Stimulated activated CD8-positive, alpha-beta memory T cell treated with anti-CD3 and anti-CD28 coated beads, Interleukin-12 subunit alpha, Interleukin-12 subunit beta, amount 100 ng/mL, for 4 hours (primary cell): ENCODE measurements around the gene RPS27L.

Experiments used
- DNase-seq: peaks from one replicate; pipeline ENCODE4 v3.0.0-alpha.2; 2020; ENCODE audit warnings: low read depth

RPS27L gene

GRCh38 chr15:63188247-63188925 lies 31.1 kb upstream of the RPS27L start:
- DNase-seq: no peak

- DNase-seq: no peak
Observed at GRCh38 chr15:63187589-63188226, 30.4 kb upstream of the RPS27L start.

GRCh38 chr15:63186065-63186464 lies 28.8 kb upstream of the RPS27L start:
- DNase-seq: no peak

GRCh38 chr15:63185206-63185605 lies 27.9 kb upstream of the RPS27L start:
- DNase-seq: no peak

GRCh38 chr15:63181648-63182047 lies 24.4 kb upstream of the RPS27L start:
- DNase-seq: no peak

GRCh38 chr15:63180746-63181145 lies 23.5 kb upstream of the RPS27L start:
- no peak for DNase-seq

GRCh38 chr15:63178034-63178433 lies 20.8 kb upstream of the RPS27L start:
- no peak for DNase-seq

GRCh38 chr15:63176302-63176701 lies 19.0 kb upstream of the RPS27L start:
- DNase-seq: no peak

GRCh38 chr15:63172851-63173451 lies 15.7 kb upstream of the RPS27L start:
- no peak for DNase-seq

GRCh38 chr15:63172376-63172775 lies 15.1 kb upstream of the RPS27L start:
- DNase-seq: no peak

- no peak for DNase-seq
Observed at GRCh38 chr15:63169788-63170187, 12.5 kb upstream of the RPS27L start.

GRCh38 chr15:63166219-63166618 lies 8.9 kb upstream of the RPS27L start:
- no peak for DNase-seq

GRCh38 chr15:63165166-63165859 lies 8.0 kb upstream of the RPS27L start:
- DNase-seq: no peak

- no peak for DNase-seq
Observed at GRCh38 chr15:63163217-63163616, 5.9 kb upstream of the RPS27L start.

- DNase-seq: no peak
Observed at GRCh38 chr15:63160638-63161037, 3.4 kb upstream of the RPS27L start.

- DNase-seq: no peak
Observed at GRCh38 chr15:63157891-63158431, 684 bp upstream of the RPS27L start.

- no peak for DNase-seq
Observed at GRCh38 chr15:63156755-63157117, 541 bp downstream of the RPS27L start.

GRCh38 chr15:63156086-63156710 lies 1.1 kb downstream of the RPS27L start:
- no peak for DNase-seq

- DNase-seq: no peak
Observed at GRCh38 chr15:63155486-63155885, 1.8 kb downstream of the RPS27L start.

GRCh38 chr15:63151665-63152064 lies 5.6 kb downstream of the RPS27L start:
- no peak for DNase-seq

GRCh38 chr15:63146684-63147083 lies 10.6 kb downstream of the RPS27L start:
- no peak for DNase-seq

GRCh38 chr15:63145426-63145825 lies 11.9 kb downstream of the RPS27L start:
- no peak for DNase-seq
